Lung microvascular endothelial cell (primary cell): ENCODE data around the gene PTPN3. TPM values are rescaled to one million over a fixed set of nuclear protein-coding genes. Genes with fewer than 3 reads are reported as not detected.

ENCODE experiments used
- DNase-seq, 2 donors: peaks; one replicate each; pipeline versions ENCODE4 v3.0.0 to v3.0.0-alpha.2; 2010; ENCODE audit warnings: low read depth in 2 of 2
- total RNA-seq: library from RNA; depleted of rRNA; stranded (reverse); fragments of >200 nt; gene quantifications from 2 replicates; pipeline ENCODE4 v1.2.1, GENCODE V29; 2014

Gene PTPN3
- total RNA-seq, 1 donor from 2014 or later, result 2.6 TPM

DNA sequence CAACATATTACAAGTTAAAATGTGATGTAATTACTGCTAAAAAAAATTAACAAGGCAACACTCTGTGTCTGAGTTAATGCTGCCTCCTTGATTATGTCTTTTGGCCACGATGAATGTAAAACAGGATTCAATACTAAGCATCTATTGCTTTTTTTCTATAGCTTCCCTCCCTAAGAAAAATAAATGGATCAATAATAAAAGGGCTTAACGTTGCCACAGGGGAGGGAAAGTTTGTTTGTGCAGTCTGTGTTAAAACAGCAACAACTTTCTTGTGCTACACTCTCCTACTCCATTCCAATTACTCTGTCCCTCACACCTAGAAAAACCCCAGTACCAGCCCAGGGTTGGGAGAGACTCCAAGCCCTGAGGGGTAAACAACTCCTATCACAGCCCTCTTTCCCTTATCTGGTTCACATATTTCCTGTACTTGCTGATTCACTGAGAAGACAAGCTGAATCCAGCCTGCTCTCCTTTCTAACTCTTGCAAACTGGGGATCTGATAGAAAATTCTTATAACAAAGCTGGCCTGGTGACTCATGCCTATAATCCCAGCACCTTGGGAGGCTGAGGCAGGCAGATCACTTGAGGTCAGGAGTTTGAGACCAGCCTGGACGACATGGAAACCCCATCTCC, 44.8 kb downstream of the PTPN3 start:
- DNase-seq, result peak; percentile 26 to 30

DNA sequence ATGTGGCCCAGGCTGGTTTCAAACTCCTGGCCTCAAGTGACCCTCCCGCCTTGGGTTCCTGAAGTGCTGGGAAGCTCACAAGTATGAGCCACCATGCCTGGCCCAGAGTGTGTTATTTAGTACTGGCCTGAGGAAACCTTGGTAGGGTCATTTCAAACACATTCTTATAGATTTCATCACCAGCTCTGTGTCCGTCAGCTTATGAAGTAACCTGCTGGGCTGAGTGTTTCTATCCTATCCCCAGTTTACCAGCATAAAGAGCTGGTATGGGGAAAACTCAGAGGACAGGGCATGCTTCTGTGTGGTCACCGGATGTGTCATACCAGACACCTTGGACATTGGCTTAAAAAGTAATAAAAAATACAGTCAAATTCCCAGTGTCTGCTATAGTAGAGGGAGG, 45.3 kb downstream of the PTPN3 start:
- DNase-seq, result no peak

DNA sequence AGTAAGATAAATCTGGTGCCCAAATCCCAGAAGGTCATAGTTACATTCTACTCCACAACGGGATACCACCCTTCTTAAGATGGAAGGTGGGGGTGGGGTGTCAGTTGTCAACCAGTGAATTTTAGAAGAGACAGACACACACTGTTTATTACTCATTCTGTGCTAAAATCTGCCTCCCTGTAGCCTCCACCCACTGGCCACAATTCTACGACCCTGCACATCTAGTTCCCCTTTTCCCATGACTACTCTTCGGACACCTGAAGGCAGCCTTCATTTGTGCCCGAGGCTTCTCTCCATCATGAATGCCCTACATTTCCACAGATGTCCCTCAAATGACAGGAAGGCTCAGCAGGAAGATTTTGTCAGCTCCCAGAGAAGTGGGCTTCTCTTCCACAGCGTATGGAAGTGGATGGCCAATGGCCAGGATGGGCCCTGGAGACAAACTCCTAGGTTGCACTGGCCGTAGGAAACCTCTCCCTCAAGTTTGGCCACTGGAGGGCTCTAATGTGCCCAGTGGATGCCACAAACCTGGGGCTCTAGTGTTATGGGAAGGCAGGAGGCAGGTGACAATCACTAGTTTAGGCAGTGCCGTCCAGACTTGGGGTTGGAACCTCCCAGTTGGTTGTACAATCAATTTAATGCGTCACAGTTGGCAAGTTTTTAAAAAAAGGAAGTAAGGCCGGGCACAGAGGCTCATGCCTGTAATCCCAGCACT, 46.6 kb downstream of the PTPN3 start:
- DNase-seq, result peak in 1 of 2 donors; percentile 7

DNA sequence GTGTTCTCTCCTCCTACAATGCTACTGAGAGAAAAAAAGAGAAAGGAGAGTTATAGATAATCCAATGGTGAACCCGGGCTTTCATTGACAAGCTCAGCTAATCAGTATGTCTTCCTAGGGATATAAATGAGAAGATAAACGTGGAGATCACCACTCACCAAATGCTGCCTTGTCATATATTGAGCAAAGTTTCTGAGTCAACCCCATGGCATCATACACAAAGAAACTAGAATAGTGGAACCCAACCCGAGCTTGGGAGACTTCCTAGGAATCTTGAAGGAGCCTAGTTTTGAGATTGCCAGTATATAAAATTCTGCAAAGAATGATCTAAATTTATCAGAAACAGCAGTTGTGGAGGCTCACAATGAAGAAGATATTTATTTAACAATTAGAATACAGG, 47.8 kb downstream of the PTPN3 start:
- DNase-seq, result no peak

DNA sequence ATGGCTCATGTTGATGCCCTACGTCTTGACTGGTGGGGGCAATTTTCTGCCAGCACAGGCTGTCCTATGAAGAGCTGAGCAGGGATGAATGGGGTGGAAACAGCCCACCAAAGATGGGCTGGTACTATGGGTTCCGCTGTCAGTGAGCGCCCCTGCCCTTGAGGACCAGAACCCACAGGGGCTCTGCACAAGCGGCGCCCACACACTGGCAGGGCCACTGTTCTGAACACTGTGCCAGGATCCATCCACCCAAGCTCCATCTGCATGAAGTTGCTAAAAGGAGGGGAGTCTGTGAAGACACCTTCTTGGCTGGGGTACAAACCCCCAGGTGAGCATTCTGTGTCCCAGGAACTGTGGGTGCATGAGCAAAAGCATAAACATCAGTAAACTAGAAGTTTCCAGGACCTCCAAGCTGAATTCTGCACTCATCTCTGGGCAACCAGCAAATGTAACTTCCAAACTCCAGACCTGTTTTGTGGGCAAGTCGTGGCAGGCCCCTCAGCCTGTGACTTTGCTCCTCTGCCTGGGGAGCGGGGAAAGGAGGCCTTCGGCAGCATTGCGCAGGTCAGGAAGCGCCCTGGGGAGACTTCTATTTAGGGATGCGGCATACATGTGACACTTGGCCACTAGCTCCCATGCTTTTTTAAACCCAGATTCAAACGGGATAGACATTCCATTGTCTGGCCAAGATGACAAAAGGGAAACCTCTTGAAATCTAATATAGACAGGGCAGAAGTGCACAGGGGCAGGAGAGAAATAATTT, 48.9 kb downstream of the PTPN3 start:
- DNase-seq, result no peak

DNA sequence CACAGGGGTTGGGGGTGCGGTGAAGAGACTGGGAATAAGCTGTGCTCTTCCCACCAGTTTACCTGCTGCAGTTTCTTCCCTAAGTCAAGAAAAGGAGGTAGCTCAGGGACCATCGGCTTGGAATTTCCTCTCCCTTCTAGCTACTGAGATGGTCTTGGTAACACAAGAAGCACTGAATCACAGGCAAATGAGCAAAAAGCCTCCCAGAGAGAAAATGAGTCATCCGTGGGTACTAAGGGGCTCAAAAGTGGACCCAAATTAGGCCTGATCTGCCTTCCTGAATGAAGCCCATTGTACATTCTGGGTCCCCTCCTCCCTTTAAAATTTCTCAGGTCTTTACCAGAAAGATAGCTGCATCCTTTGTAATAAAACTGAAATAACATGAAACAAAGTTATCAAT, 49.9 kb downstream of the PTPN3 start:
- no peak for DNase-seq

DNA sequence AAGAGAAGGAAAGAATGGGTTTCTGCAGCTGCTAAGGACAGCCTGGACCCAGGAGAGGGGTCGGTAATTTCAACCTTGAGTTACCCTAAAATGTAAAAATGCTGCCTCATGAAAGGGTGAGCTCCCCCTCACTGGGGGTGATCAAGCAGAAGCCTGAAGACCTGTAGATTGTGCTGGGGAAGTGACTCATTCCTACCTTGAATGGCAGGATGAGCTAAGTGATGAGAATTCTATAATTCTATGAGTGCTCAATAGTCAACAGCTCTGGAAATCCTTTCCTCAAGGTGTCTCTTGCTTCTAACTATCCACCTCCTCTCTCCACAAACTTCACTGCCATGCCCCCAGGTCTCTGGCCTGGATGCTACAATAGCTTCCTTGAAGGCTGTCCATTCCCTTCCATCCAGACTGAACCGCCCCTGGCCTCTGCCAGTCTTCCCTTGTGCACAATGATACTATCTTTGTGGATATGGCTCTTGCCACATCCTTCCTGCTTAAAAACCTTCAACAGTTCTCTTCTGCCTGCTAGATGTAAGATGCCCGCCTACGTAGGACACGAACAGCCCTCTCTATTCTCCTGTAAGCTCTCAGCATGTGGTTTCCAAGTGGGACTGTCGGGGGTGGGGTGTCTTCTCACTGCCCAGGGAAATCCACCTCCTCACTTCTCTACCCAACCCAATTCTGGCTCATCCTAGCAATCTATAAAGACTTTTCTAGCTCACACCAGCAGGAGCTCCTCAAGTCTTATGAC, 50.6 kb downstream of the PTPN3 start:
- DNase-seq, result no peak

DNA sequence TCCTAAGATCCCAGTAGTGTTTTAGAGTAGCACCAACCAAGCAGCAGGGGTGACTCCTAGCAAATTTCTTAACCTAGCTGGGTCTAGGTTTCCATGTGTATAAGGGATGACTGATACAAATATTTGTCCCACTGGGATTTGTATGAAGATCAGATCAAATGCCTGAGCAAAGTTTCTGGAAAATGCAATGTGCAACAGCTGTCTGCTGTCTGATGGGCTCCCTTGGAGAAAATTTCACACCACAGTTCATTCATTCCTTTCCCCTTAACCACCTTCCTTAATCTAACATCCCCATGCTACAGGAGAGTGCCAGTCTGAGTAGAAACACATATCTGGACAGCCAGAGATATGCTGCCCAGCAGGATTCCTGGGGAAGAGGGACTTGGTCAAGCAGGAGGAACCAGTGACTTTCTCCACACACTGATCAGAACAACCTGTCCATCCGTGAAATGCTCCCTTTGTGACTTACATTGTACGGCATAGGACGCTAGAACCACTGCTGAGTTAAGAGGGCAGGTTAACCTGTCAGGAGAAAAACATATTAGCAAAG, 53.3 kb downstream of the PTPN3 start:
- DNase-seq, result no peak

DNA sequence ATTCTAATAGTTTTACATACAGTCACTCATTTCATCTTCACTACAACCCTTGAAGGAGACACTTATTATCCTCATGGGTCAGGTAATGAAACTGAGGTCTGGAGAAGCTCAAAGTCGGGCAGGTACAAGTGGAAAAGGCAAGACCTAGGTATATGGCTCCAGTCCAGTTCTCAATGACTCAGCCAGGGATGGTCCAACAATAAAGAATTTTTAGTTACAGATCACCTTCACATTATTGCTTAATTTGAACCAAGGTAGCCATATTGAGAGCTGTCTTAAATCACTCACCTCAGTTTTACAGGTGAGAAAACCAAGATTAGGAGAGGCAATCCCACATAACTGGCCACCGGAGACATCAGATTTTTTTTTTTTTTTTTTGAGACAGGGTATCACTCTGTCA, 55.4 kb downstream of the PTPN3 start:
- no peak for DNase-seq

DNA sequence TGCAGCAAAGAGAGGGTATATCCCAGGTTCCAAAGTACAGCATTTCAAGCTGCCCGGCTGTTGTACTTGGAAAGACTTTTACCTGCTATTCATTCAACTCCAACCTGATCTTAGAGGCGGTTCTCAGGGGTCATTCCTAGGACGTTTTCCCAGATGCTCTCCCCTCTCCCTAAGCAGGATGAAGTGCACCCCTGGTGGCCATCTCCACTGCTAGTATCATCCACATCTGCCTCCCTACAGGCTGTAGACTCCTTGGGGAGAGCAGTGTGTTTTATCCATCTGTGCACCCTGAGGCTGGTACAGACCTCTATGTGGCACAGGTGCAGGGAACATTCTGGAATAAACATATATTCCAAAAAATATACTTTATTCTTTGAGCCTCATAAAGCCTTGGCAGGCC, 56.8 kb downstream of the PTPN3 start:
- DNase-seq, result peak in 1 of 2 donors; percentile 8

DNA sequence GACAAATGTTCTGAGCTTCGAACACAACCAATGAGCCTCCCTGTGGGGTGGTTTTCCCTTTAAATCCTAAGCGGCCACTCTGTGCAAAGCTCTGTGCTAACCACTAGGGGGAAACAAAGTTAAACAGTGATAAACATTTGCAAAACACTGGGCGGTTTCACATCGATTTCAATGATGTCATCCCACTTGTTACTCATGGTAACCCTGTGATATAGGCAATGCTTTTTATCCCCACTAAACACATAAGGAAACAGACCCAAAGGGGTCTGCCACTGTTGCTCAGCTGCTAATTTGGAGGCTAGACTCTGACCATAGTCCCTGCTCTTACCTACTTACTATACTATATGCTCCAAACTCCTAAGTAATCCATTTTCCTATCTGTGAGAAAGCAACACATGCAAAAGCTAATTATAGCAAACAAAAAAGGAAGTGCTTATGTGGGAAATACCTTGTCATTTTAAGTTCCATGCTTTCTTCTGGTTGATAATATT, 57.3 kb downstream of the PTPN3 start:
- peak; percentile 84 to 89 for DNase-seq

DNA sequence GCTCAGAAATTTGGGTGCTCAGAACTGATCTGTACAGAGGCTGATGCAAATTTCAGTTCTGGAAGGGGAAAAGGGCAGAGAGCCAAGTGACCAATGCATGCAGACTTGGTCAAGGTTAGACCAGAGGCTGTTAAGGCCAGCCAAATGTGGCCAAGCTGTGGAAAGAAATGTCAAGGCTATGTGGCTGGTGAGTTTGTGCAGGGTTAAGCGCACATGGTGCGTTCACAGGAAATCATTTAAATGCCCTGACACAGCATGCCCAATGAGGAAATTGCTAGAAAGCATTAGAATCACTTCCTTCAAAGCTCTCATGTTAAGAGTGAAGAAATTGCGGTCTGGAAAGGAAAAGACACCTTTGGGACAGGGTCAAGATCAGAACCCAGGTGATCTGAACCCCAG, 58.0 kb downstream of the PTPN3 start:
- DNase-seq, result no peak

DNA sequence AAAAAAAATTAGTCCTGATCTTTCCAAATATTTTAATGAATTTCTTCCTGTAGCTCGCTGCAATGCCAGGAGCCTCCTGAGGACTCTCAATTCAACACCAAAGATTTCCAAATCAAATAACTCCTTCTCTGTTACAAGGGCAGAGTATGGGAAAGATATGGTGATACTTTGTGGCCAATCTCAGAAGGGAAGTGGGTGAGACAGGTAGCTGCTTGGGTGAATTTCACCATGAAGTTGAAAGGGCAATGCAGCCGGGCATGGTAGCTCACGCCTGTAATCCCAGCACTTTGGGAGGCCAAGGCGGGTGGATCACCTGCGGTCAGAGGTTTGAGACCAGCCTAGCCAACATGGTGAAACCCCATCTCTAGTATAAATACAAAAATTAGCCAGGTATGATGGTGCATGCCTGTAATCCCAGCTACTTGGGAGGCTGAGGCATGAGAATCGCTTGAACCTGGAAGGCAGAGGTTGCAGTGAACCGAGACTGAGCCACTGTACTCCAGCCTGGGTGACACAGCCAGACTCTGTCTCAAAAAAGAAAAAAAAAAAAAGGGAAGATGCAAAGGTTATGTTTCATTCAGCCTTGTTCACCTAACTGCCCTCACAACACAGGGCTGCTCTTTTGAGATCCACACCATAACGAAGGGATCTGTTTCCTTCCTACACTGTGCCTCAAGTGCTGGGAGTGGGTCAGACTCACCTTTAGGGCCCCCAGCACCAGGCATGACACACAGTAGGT, 58.6 kb downstream of the PTPN3 start:
- no peak for DNase-seq

DNA sequence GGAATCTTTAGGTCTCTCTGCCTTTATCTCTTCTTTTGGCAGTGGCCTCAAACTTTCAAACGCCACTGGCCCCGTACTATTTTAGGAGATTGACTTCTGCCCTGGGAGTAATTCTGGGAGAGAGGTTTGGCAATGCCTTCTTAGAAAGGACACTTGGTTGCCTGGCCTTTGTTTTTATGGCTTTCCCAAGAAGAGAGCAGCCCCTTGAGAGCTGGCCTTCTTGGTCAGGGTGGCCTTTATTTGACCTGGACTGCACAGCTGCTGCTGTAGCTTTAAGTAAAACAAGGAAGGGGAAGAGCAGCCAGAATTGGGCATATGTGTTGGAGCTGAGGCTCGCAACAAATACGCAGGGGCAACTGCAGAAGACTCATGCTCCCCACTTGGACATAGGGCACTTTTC, 60.8 kb downstream of the PTPN3 start:
- no peak for DNase-seq

DNA sequence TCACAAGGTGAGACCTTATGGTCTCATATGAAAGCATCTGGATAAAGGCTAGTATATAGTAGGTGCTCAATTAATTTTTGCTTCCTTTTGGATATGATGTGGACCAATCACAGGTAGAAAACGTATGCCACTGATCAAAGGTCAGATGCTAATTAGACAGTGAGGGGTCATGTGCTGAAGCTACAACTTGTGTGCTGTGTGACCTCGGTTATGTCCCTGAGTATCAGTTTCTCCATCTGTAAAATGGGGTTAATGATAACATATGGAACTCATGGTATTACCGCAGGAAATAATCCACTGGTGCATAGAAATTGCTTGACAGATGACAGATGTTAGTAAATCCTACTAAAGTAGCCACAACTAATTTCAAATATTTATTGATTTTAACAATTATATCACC, 62.0 kb downstream of the PTPN3 start:
- no peak for DNase-seq

DNA sequence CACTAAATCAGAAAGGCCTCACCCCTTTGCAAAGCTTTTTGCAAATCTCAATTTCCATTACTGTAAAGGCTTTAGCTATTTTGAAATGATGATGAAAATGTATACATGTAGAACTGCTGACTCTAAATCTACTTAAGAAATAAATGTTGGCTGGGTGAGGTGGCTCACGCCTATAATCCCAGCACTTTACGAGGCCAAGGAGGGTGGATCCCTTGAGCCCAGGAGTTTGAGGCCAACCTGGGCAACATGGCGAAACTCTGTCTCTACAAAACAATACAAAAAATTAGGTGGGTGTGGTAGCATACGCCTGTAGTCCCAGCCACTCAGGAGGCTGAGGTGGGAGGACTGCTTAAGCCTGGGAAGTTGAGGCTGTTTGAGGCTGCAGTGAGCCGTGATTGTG, 64.6 kb downstream of the PTPN3 start:
- no peak for DNase-seq

DNA sequence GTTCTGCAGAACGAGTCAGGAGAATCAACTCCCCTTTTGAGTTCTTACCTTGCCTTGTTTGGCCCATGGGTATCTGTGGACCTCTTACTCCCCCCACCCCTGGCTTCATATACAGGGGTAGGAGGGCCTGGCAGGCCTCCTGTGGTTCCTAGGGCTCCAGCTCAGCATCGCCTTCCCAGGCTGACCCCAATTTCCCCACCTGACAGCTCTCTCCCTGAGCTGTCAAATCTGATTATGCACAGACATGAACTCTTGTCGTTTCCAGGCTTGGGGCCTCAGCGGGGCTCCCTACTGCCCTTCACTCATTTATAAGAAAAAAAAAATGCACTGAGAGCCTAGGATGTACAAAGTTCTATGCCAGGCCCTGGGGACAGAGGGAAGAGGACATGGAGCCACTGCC, 67.9 kb downstream of the PTPN3 start:
- DNase-seq, result no peak

DNA sequence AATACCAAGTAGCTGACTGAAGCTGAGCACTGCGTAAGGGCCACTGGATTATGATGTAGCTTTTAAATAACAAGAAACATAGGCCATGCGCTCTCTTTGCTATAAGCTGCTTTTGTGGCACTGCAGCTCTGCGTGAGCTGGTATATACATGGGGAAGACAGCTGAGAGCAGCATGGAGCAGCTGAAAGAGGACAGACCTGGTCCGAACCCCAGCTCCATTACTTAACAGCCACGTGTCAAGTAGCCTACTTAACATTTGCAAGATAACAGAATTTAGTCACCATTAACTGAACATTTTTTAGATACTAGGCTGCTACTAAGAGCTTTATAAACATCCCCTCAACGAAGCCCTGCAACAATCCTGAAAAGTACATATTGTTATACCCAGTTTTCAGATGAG, 69.3 kb downstream of the PTPN3 start:
- DNase-seq, result no peak

DNA sequence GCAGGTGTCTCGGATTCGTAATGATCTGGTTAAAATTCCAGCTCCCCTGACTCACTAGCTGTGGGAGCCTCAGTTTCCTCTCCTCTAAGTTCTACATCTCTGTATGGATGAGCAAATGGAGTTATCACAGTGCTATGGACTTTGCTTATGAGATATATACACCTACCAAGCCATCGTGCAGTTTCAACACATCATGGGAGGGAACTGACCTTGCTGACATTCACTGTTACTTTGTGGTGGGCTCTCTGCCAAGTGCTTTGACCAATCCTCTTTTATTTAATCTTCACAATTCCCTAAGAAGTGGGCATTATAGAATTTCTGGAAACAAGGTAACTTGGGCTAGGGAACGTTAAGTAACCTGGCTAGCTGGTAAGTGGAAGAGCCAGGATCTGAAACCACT, 70.2 kb downstream of the PTPN3 start:
- DNase-seq, result no peak

DNA sequence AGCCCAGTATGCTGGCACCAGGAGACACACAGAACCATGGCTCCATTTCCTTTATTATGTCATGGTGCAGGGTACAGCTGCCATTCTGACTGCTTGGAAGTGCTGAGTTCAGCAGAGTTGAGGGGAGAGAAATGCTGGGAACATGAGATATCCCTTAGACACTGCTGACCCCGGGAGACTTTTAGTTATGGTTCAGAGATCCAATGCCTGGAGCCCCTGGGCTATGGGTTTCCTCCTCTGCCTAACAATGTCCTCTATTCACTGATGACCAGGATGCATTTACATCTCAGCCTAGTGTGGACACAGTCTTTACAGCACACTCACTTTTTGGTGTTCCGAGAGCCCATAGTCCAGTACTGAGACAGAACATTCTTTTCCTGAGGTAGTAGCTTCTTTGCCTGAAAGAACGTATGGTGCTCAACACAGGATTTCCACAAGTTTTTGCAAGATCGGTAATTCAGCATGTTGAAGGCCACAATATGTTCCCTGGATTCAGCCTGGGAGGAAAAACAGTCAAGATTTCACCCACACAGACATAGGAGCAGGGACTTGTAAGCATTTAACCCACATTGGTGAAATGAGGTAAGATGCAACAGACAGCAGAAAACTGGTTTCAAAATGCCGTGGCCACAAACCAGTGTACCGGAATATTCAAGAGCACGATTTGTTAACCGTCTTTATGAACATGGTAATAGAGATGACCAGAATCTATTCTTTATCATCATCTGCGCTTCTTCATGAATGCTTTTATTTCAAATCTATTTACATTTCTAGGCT, 71.3 kb downstream of the PTPN3 start:
- no peak for DNase-seq
